Measurements from ENCODE around the gene GDPD4.

The GDPD4 gene

DNA sequence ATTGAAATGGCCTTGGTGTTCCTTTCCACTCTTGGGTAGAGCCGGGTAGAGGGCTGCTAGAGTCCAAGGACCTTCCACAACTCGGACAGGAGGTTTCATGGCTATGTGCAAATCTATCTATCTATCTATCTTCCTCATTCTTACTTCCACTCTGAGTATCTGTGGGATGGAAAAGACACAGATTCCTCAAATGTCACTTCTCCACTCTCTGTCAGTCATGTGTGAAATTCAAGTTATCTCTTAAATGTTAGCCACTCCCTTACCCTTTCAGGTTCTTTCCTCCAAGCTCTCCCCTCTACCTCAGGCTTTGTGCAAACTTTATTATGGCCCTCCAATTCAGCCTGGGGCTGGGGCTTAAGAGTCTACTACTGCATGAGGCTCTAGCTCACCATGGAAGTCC lies 84.3 kb downstream of the GDPD4 start:
- DNase-seq (ENCODE audit: low read depth): no peak
- TF ChIP-seq CTCF (conservative IDR thresholded peaks at IDR 0.05; ENCODE audit: low read depth, low read length): no peak
- no peak overlapping the region for H3K4me3 ChIP-seq (ENCODE audit: low read length)

DNA sequence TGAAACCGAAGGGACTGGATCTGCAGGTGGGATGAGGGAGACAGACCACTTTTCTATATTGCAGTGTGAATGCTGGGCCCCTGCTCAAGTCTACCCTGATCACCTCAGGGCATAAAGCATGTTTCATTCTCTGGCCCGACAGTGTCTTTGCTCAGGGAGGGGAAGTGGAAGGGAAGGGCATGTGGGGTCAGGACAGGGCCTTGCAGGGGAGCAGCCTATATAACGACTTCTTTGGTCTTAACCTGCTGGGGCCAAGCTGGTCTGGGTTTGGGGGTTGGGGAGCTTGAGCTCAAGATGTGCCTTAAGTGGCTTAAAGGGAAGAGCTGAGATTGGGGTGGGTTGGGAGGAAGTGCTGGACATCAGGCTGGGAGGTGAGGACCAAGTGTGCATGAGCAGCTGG lies 86.4 kb downstream of the GDPD4 start:
- no peak overlapping the region for H3K4me3 ChIP-seq (ENCODE audit: low read length)
- TF ChIP-seq CTCF (conservative IDR thresholded peaks at IDR 0.05; ENCODE audit: low read depth, low read length): no peak
- no peak for DNase-seq (ENCODE audit: low read depth)

- H3K4me3 ChIP-seq (ENCODE audit: low read length): no peak overlapping the region
- no peak for DNase-seq (ENCODE audit: low read depth)
- no peak for TF ChIP-seq CTCF (conservative IDR thresholded peaks at IDR 0.05; ENCODE audit: low read depth, low read length)
Observed at GRCh38 chr11:77214557-77214956, 86.9 kb downstream of the GDPD4 start.

- DNase-seq (ENCODE audit: low read depth): no peak
- H3K4me3 ChIP-seq (ENCODE audit: low read length): no peak overlapping the region
- TF ChIP-seq CTCF (conservative IDR thresholded peaks at IDR 0.05; ENCODE audit: low read depth, low read length): no peak
Observed at GRCh38 chr11:77213589-77214428, 87.7 kb downstream of the GDPD4 start.

DNA sequence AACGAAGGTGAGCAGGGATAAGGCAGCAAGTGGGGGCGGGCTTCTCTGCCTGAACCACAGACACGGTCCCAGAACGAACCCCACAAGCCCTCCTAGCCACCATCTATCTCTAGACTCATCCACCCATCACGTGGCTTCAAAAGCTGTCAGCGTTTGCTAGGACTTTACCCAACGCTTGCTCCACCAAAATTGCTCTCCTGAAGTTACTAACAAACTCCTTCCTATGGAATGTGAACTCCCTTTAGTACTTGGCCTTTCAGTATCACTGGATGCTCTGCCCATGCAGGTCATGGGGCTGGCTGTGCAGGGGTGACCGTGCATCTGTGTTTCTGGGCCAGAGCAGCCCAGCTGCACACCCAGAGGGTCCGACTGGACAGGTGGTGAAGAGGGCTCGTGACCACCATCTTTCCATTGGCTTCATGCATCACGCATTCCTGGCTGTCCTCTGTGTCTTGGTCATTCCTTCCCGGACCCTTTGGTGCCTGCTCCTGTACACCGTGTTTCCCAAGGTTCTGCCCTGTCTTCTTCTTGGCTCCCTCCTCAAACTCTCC lies 88.4 kb downstream of the GDPD4 start:
- no peak for DNase-seq (ENCODE audit: low read depth)
- no peak overlapping the region for H3K4me3 ChIP-seq (ENCODE audit: low read length)
- no peak for TF ChIP-seq CTCF (conservative IDR thresholded peaks at IDR 0.05; ENCODE audit: low read depth, low read length)

GRCh38 chr11:77212314-77213007 lies 89.0 kb downstream of the GDPD4 start:
- H3K4me3 ChIP-seq (ENCODE audit: low read length): no peak overlapping the region
- no peak for DNase-seq (ENCODE audit: low read depth)
- TF ChIP-seq CTCF (conservative IDR thresholded peaks at IDR 0.05; ENCODE audit: low read depth, low read length): no peak

All from retinal pigment epithelial cell (primary cell).